ENCODE measurements around the gene ELANE.

ELANE gene

GRCh38 chr19:805600-806550, 46.2 kb upstream of the ELANE start:
- Histone ChIP-seq H4K20me1 (ENCODE audit: insufficient read depth, low read length, poor library complexity, severe bottlenecking) (peaks cover 95% of the 10 kb centered on the region), H3K9me3 (ENCODE audit: insufficient read depth, low read depth, low read length) (no peaks in the 10 kb centered on the region), H3K4me1 (ENCODE audit: insufficient read depth, low read length, poor library complexity, severe bottlenecking) (peaks cover 13% of the 10 kb centered on the region), H3K36me3 (ENCODE audit: insufficient read depth, low read length) (peaks cover 100% of the 10 kb centered on the region; the same call in 1 of the 2 replicates), H3K4me3 (ENCODE audit: low read length, poor library complexity, severe bottlenecking) (no peak overlapping the region), H3K79me2 (ENCODE audit: insufficient read depth, low read length) (peaks cover 84% of the 10 kb centered on the region), H3K4me2 (ENCODE audit: low read depth, low read length, poor library complexity, severe bottlenecking) (no peak overlapping the region), H3K27me3 (ENCODE audit: insufficient read depth, low read length, poor library complexity, severe bottlenecking) (no peaks in the 10 kb centered on the region), H2AFZ (ENCODE audit: low read length) (no peak overlapping the region), H3F3A (ENCODE audit: low read depth) (peaks cover 7% of the 10 kb centered on the region; the same call in 1 of the 2 replicates), H3K9me2 (replicated peaks; ENCODE audit: low read depth, low read length) (no peaks in the 10 kb centered on the region), H3K9ac (ENCODE audit: low read depth, low read length, poor library complexity, severe bottlenecking) (no peak overlapping the region)
- TF ChIP-seq CTCF (conservative IDR thresholded peaks at IDR 0.05; ENCODE audit: low read length) (no peak), EZH2phosphoT487 (IDR thresholded peaks at IDR 0.05; ENCODE audit: borderline replicate concordance) (no peak)

GRCh38 chr19:806815-807421, 45.2 kb upstream of the ELANE start:
- Histone ChIP-seq H3K27me3 (ENCODE audit: insufficient read depth, low read length, poor library complexity, severe bottlenecking) (no peaks in the 10 kb centered on the region), H3K4me2 (ENCODE audit: low read depth, low read length, poor library complexity, severe bottlenecking) (no peak overlapping the region), H3K36me3 (ENCODE audit: insufficient read depth, low read length) (peaks cover 100% of the 10 kb centered on the region; the same call in 1 of the 2 replicates), H4K20me1 (ENCODE audit: insufficient read depth, low read length, poor library complexity, severe bottlenecking) (peaks cover 95% of the 10 kb centered on the region), H3K4me3 (ENCODE audit: low read length, poor library complexity, severe bottlenecking) (no peak overlapping the region), H3K9ac (ENCODE audit: low read depth, low read length, poor library complexity, severe bottlenecking) (no peak overlapping the region), H3K9me2 (replicated peaks; ENCODE audit: low read depth, low read length) (no peaks in the 10 kb centered on the region), H3K9me3 (ENCODE audit: insufficient read depth, low read depth, low read length) (no peaks in the 10 kb centered on the region), H3K79me2 (ENCODE audit: insufficient read depth, low read length) (peaks cover 74% of the 10 kb centered on the region), H2AFZ (ENCODE audit: low read length) (no peak overlapping the region), H3F3A (ENCODE audit: low read depth) (peaks cover 16% of the 10 kb centered on the region; the same call in 1 of the 2 replicates), H3K4me1 (ENCODE audit: insufficient read depth, low read length, poor library complexity, severe bottlenecking) (peaks cover 2% of the 10 kb centered on the region)
- TF ChIP-seq CTCF (conservative IDR thresholded peaks at IDR 0.05; ENCODE audit: low read length) = no peak
- no peak for TF ChIP-seq EZH2phosphoT487 (IDR thresholded peaks at IDR 0.05; ENCODE audit: borderline replicate concordance)

GRCh38 chr19:807627-808422, 44.3 kb upstream of the ELANE start:
- peaks cover 94% of the 10 kb centered on the region; the same call in 1 of the 2 replicates for H3K36me3 ChIP-seq (ENCODE audit: insufficient read depth, low read length)
- no peaks in the 10 kb centered on the region for H3K4me1 ChIP-seq (ENCODE audit: insufficient read depth, low read length, poor library complexity, severe bottlenecking)
- no peak overlapping the region for H3K9ac ChIP-seq (ENCODE audit: low read depth, low read length, poor library complexity, severe bottlenecking)
- no peak overlapping the region for H3K4me2 ChIP-seq (ENCODE audit: low read depth, low read length, poor library complexity, severe bottlenecking)
- no peak overlapping the region for H2AFZ ChIP-seq (ENCODE audit: low read length)
- peaks cover 64% of the 10 kb centered on the region for H3K79me2 ChIP-seq (ENCODE audit: insufficient read depth, low read length)
- no peaks in the 10 kb centered on the region for H3K9me3 ChIP-seq (ENCODE audit: insufficient read depth, low read depth, low read length)
- H4K20me1 ChIP-seq (ENCODE audit: insufficient read depth, low read length, poor library complexity, severe bottlenecking) = peaks cover 86% of the 10 kb centered on the region
- no peak for TF ChIP-seq CTCF (conservative IDR thresholded peaks at IDR 0.05; ENCODE audit: low read length)
- TF ChIP-seq EZH2phosphoT487 (IDR thresholded peaks at IDR 0.05; ENCODE audit: borderline replicate concordance) = no peak
- no peak overlapping the region for H3K4me3 ChIP-seq (ENCODE audit: low read length, poor library complexity, severe bottlenecking)
- H3K27me3 ChIP-seq (ENCODE audit: insufficient read depth, low read length, poor library complexity, severe bottlenecking) = no peaks in the 10 kb centered on the region
- no peaks in the 10 kb centered on the region for H3K9me2 ChIP-seq (replicated peaks; ENCODE audit: low read depth, low read length)
- H3F3A ChIP-seq (ENCODE audit: low read depth) = peaks cover 18% of the 10 kb centered on the region; the same call in 1 of the 2 replicates
